Vagina (tissue), 2 donors: Measurements from ENCODE around the gene CLDN24.

Source experiments
- CTCF ChIP-seq, 3 experiments: fragments of 450-650 bp in 2 of 3; fragments of 200-600 bp in 1 of 3; sonication (generic) in 1 of 3; IDR thresholded peaks; one replicate each; pipeline ENCODE4 v1.5.1; 2017 to 2019; ENCODE audit warnings: antibody characterized with exemption in 3 of 3, mild to moderate bottlenecking in 2 of 3, moderate library complexity in 2 of 3
- POLR2A ChIP-seq, 2 donors: fragments of 450-650 bp; IDR thresholded peaks; one replicate each; pipeline ENCODE4 v1.6.1; 2017; ENCODE audit warnings: antibody characterized with exemption in 2 of 2, mild to moderate bottlenecking in 2 of 2, moderate library complexity in 2 of 2

- TF ChIP-seq POLR2A (IDR thresholded peaks at IDR 0.05) (no peak), CTCF (IDR thresholded peaks at IDR 0.05) (no peak)
Measured at GRCh38 chr4:183327827-183328226, 5.6 kb upstream of the CLDN24 start.
